ENCODE measurements around the gene FRMD8. TPM values are rescaled to one million over a fixed set of nuclear protein-coding genes. Genes with fewer than 3 reads are reported as not detected.

Gene FRMD8
- total and polyA plus RNA-seq, 9 of the 15 experiments (the other 6 are each of a cell fraction or from before 2014, with no cell fraction given), result 4.5 to 54.5 (median 15.8) TPM

GRCh38 chr11:65420979-65421793 is 34.7 kb downstream of the FRMD8 start (continued):
- TF ChIP-seq RAD21 (CRISPR knock-in tag; conservative IDR thresholded peaks at IDR 0.05 in 1 of 2, IDR thresholded peaks at IDR 0.05 in 1 of 2) (no peak), ZNF830 (CRISPR knock-in tag; IDR thresholded peaks at IDR 0.05) (no peak), NONO (IDR thresholded peaks at IDR 0.05; ENCODE audit: low read depth in 2 of 2, low read length in 1 of 2) (no peak), TCF15 (CRISPR knock-in tag; IDR thresholded peaks at IDR 0.05) (peak; percentile 15; the same call in 1 of the 2 replicates), TCFL5 (CRISPR knock-in tag; conservative IDR thresholded peaks at IDR 0.05) (no peak; the same call in 1 of the 2 replicates), SRSF7 (optimal IDR thresholded peaks at IDR 0.05; ENCODE audit: low read depth, low read length) (no peak), ELF4 (CRISPR knock-in tag; IDR thresholded peaks at IDR 0.05) (peak; percentile 51; the same call in 1 of the 2 replicates), ZNF12 (CRISPR knock-in tag; IDR thresholded peaks at IDR 0.05) (no peak), ZNF586 (CRISPR knock-in tag; conservative IDR thresholded peaks at IDR 0.05) (no peak), MCM2 (IDR thresholded peaks at IDR 0.05; ENCODE audit: low read depth) (no peak), KDM2B (CRISPR knock-in tag; IDR thresholded peaks at IDR 0.05) (no peak), RHOXF2B (CRISPR knock-in tag; conservative IDR thresholded peaks at IDR 0.05) (no peak), DPF2 (IDR thresholded peaks at IDR 0.05) (peak; percentile 17; the same call in 1 of the 2 replicates), NFYB (IDR thresholded peaks at IDR 0.05; ENCODE audit: extremely low read depth, insufficient read length) (no peak), RBM39 (optimal IDR thresholded peaks at IDR 0.05; ENCODE audit: low read depth, low read length) (no peak), ZNF436 (CRISPR knock-in tag; IDR thresholded peaks at IDR 0.05) (no peak), RFX7 (CRISPR knock-in tag; IDR thresholded peaks at IDR 0.05) (no peak), SPI1 (IDR thresholded peaks at IDR 0.05; ENCODE audit: borderline replicate concordance, low read depth, low read length) (no peak), ZEB2 (IDR thresholded peaks at IDR 0.05) (no peak), ZNF133 (CRISPR knock-in tag; IDR thresholded peaks at IDR 0.05) (no peak), REST (IDR thresholded peaks at IDR 0.05; ENCODE audit: borderline replicate concordance) (no peak), REST (CRISPR knock-in tag; IDR thresholded peaks at IDR 0.05; ENCODE audit: low read depth) (no peak), EGR1 (conservative IDR thresholded peaks at IDR 0.05) (no peak)

Measured in K562 (cell line).